MM.1S (cell line): ENCODE data around the gene CADM2.

ENCODE experiments used
- DNase-seq: peaks from one replicate; pipeline ENCODE4 v3.0.0-alpha.2; 2015
- H2AFZ ChIP-seq: fragments of 300-600 bp; sonication (generic); 2 replicates; pipeline ENCODE4 v1.6.0; 2016; ENCODE audit warnings: antibody characterized with exemption, low read length
- H3F3A ChIP-seq: fragments of 300-600 bp; sonication (generic); 2 replicates; pipeline ENCODE4 v1.6.1; 2016; ENCODE audit warnings: mild to moderate bottlenecking, antibody characterized with exemption, low read length, moderate library complexity, mixed read lengths; ENCODE audit not compliant: insufficient read depth
- H3K27ac ChIP-seq: fragments of 300-600 bp; sonication (generic); 2 replicates; pipeline ENCODE4 v1.5.1; 2016; ENCODE audit warnings: mild to moderate bottlenecking, low read length
- H3K27me3 ChIP-seq: fragments of 300-600 bp; sonication (generic); replicated peaks from 2 replicates; pipeline ENCODE4 v1.6.0; 2016; ENCODE audit warnings: low read length; ENCODE audit not compliant: insufficient read depth
- H3K36me3 ChIP-seq: fragments of 300-600 bp; sonication (generic); replicated peaks from 2 replicates; pipeline ENCODE4 v1.6.1; 2016; ENCODE audit warnings: mild to moderate bottlenecking, low read length, mixed read lengths; ENCODE audit not compliant: insufficient read depth
- H3K4me1 ChIP-seq: fragments of 300-600 bp; sonication (generic); 2 replicates; pipeline ENCODE4 v1.6.1; 2016; ENCODE audit warnings: low read length, mixed read lengths
- H3K4me2 ChIP-seq: fragments of 300-600 bp; sonication (generic); 2 replicates; pipeline ENCODE4 v1.6.0; 2016; ENCODE audit warnings: low read depth, low read length
- H3K4me3 ChIP-seq: fragments of 300-600 bp; sonication (generic); 2 replicates; pipeline ENCODE4 v1.5.1; 2016; ENCODE audit warnings: low read length, mixed read lengths
- H3K79me2 ChIP-seq: fragments of 300-600 bp; sonication (generic); 2 replicates; pipeline ENCODE4 v1.6.1; 2016; ENCODE audit warnings: mixed run types, low read length, mixed read lengths
- H3K9ac ChIP-seq: fragments of 300-600 bp; sonication (generic); 2 replicates; pipeline ENCODE4 v1.6.1; 2016; ENCODE audit warnings: low read length, mixed read lengths
- H3K9me2 ChIP-seq: fragments of 300-600 bp; sonication (generic); replicated peaks from 2 replicates; pipeline ENCODE4 v1.6.1; 2016; ENCODE audit warnings: mild to moderate bottlenecking, low read length, mixed read lengths; ENCODE audit not compliant: insufficient read depth
- H3K9me3 ChIP-seq: fragments of 300-600 bp; sonication (generic); replicated peaks from 2 replicates; pipeline ENCODE4 v1.6.1; 2016; ENCODE audit warnings: mild to moderate bottlenecking, low read length, mixed read lengths; ENCODE audit not compliant: insufficient read depth
- H4K20me1 ChIP-seq: fragments of 300-600 bp; sonication (generic); 2 replicates; pipeline ENCODE4 v1.6.1; 2016; ENCODE audit warnings: mild to moderate bottlenecking, low read length, moderate library complexity, mixed read lengths; ENCODE audit not compliant: insufficient read depth
- CTCF ChIP-seq: fragments of 300-600 bp; sonication (generic); IDR thresholded peaks from 2 replicates; pipeline ENCODE4 v1.5.1; 2016; ENCODE audit warnings: antibody characterized with exemption, low read length, mixed read lengths
- EZH2 ChIP-seq: fragments of 300-600 bp; sonication (generic); optimal IDR thresholded peaks from 2 replicates; pipeline ENCODE3; 2017; ENCODE audit warnings: low read depth, mild to moderate bottlenecking, antibody characterized with exemption, low read length, mixed read lengths
- EZH2phosphoT487 ChIP-seq: fragments of 300-600 bp; sonication (generic); IDR thresholded peaks from 2 replicates; pipeline ENCODE4 v1.6.1; 2018; ENCODE audit warnings: antibody characterized with exemption, low read length

CADM2 gene

GRCh38 chr3:85760342-85760741, 801.6 kb downstream of the CADM2 start:
- H2AFZ ChIP-seq: no peak overlapping the region
- H4K20me1 ChIP-seq: no peaks in the 10 kb centered on the region
- H3K36me3 ChIP-seq: no peaks in the 10 kb centered on the region
- no peak overlapping the region for H3K4me3 ChIP-seq
- no peaks in the 10 kb centered on the region for H3K4me1 ChIP-seq
- H3F3A ChIP-seq: no peaks in the 10 kb centered on the region
- H3K9me3 ChIP-seq: no peaks in the 10 kb centered on the region
- no peak overlapping the region for H3K4me2 ChIP-seq
- H3K9me2 ChIP-seq: no peaks in the 10 kb centered on the region
- no peak overlapping the region for H3K9ac ChIP-seq
- TF ChIP-seq CTCF: no peak
- TF ChIP-seq EZH2phosphoT487: no peak
- no peak for TF ChIP-seq EZH2
- no peak for DNase-seq
- no peaks in the 10 kb centered on the region for H3K27me3 ChIP-seq
- no peaks in the 10 kb centered on the region for H3K79me2 ChIP-seq
- H3K27ac ChIP-seq: no peak overlapping the region

DNA sequence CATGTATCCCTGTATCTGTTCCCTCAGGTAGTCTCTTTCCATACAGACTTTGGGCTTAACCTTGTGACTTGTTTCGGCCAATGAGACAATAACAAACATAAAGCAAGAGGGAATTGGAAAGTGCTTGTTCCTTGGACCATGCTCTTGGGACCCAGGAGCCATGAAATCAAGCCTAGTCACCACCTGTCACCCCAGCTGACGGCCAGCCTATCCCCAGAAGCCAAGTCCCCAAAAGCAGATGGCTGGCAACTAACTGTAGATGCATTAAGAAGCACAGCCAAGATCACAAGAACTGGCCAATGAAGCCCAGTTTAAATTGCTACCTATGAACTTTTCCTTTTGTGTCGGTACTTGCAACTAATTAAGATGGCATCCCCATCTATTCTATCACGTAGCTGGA, 822.0 kb downstream of the CADM2 start:
- Histone ChIP-seq H3K4me3 (no peak overlapping the region), H3K4me1 (no peaks in the 10 kb centered on the region), H3F3A (no peaks in the 10 kb centered on the region), H3K79me2 (no peaks in the 10 kb centered on the region), H3K9me2 (no peaks in the 10 kb centered on the region), H3K36me3 (no peaks in the 10 kb centered on the region), H3K9ac (no peak overlapping the region), H3K27me3 (no peaks in the 10 kb centered on the region), H2AFZ (no peak overlapping the region), H3K4me2 (no peak overlapping the region), H4K20me1 (no peaks in the 10 kb centered on the region), H3K27ac (no peak overlapping the region), H3K9me3 (no peaks in the 10 kb centered on the region)
- DNase-seq: no peak
- TF ChIP-seq EZH2: no peak
- no peak for TF ChIP-seq EZH2phosphoT487
- TF ChIP-seq CTCF: no peak

GRCh38 chr3:85781806-85782205, 823.0 kb downstream of the CADM2 start:
- no peak overlapping the region for H3K4me2 ChIP-seq
- DNase-seq: no peak

More at GRCh38 chr3:85781806-85782205, 823.0 kb downstream of the CADM2 start:
- no peaks in the 10 kb centered on the region for H3K9me3 ChIP-seq
- no peak overlapping the region for H2AFZ ChIP-seq
- H3K27ac ChIP-seq: no peak overlapping the region
- H3K79me2 ChIP-seq: no peaks in the 10 kb centered on the region
- no peaks in the 10 kb centered on the region for H3K27me3 ChIP-seq
- no peaks in the 10 kb centered on the region for H3K4me1 ChIP-seq
- no peaks in the 10 kb centered on the region for H3F3A ChIP-seq
- no peaks in the 10 kb centered on the region for H3K36me3 ChIP-seq
- H3K9ac ChIP-seq: no peak overlapping the region
- no peaks in the 10 kb centered on the region for H4K20me1 ChIP-seq
- TF ChIP-seq EZH2 (no peak), EZH2phosphoT487 (no peak), CTCF (no peak)
- no peaks in the 10 kb centered on the region for H3K9me2 ChIP-seq
- H3K4me3 ChIP-seq: no peak overlapping the region
